Skeletal muscle satellite cell (primary cell): Measurements from ENCODE around the gene TRIM54.
A peak's percentile ranks its signal among the peaks of the same experiment; 100 is the strongest.

ENCODE experiments used
- H3K27me3 ChIP-seq: 2 replicates; pipeline ENCODE4 v1.7.0; 2013; ENCODE audit warnings: low read length; ENCODE audit not compliant: control insufficient read depth, insufficient read depth
- H3K36me3 ChIP-seq: 2 replicates; pipeline ENCODE4 v1.7.0; 2013; ENCODE audit warnings: mild to moderate bottlenecking, control low read depth, low read length; ENCODE audit not compliant: insufficient read depth
- H3K4me1 ChIP-seq: 2 replicates; pipeline ENCODE4 v1.7.0; 2013; ENCODE audit warnings: low read length; ENCODE audit not compliant: control insufficient read depth, insufficient read depth
- H3K4me2 ChIP-seq: 2 replicates; pipeline ENCODE4 v1.7.0; 2013; ENCODE audit warnings: mild to moderate bottlenecking, low read length
- H3K4me3 ChIP-seq: 2 replicates; pipeline ENCODE4 v1.7.0; 2013; ENCODE audit warnings: low read length
- H3K9ac ChIP-seq: 2 replicates; pipeline ENCODE4 v1.7.0; 2013; ENCODE audit warnings: mild to moderate bottlenecking, low read depth, low read length, moderate library complexity
- H3K9me3 ChIP-seq: replicated peaks from 2 replicates; pipeline ENCODE4 v1.7.0; 2013; ENCODE audit warnings: mild to moderate bottlenecking, control low read depth, low read length

Gene TRIM54

DNA sequence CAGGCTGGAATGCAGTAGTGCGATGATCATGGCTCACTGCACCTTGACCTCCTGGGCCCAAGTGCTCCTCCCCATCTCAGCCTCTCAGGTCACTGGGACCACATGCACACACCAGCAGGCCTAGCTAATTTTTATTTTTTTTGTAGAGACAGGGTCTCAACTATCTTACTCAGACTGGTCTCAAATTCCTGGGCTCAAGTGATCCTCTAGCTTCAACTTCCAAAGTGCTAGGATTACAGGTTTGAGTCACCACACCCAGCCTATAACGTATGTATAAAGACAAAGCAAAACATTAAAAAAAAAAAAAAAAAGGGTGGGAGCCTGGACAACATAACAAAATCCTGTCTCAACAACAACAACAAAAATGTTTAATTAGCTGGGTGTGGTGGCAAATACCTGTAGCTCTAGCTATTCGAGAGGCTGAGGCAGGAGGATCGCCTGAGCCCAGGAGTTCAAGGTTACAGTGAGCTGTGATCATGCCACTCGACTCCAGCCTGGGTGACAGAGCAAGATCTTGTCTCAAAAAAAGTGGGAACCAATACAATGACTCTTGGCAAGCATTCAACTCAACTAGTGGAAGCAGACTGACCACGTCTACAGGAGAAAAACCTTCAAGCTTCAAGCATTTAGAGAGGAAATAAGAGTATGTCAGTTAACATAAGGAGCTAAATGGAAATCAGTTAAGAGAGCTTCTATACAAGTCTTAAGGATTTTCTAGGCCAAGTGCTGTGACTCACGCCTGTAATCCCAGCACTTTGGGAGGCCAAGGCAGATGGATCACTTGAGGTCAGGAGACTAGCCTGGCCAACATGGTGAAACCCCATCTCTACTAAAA is 71.8 kb downstream of the TRIM54 start:
- Histone ChIP-seq H3K27me3 (no peaks in the 10 kb centered on the region), H3K9me3 (no peaks in the 10 kb centered on the region), H3K9ac (peak overlapping the region; percentile 44), H3K4me3 (peak overlapping the region; percentile 20), H3K36me3 (no peaks in the 10 kb centered on the region), H3K4me2 (peak overlapping the region; percentile 72), H3K4me1 (peaks cover 32% of the 10 kb centered on the region)

DNA sequence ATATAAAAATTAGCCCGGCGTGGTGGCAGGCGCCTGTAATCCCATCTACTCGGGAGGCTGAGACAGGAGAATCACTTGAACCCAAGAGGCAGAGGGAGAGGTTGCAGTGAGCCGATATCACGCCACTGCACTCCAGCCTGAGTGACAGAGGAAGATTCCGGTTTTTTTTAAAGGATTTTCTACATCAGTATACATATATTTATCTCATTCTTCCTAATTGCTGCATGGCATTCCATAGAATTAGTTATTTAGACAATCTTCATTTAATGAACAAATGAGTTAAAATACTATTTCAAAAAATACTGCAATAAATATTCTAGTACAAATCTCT is 72.3 kb downstream of the TRIM54 start:
- peaks cover 32% of the 10 kb centered on the region for H3K4me1 ChIP-seq

DNA sequence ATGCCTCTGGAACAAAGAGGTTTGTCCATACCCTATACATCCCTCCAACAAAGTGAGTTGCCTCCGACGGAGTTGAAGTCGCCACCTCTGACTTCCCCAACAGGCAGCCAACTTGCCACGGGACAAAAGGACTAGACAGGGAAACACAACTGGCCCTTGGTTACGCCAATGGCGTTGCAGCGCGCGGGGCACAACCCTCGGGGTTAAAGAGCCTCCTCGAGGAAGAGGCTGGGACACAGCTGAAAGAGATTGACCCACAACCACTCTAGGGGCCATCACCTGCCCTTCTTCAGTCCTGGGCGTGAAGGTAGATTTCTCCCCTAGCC is 73.8 kb downstream of the TRIM54 start:
- no peaks in the 10 kb centered on the region for H3K27me3 ChIP-seq
- peak overlapping the region; percentile 88 for H3K4me3 ChIP-seq
- H3K4me1 ChIP-seq = peaks cover 32% of the 10 kb centered on the region
- H3K9ac ChIP-seq = peak overlapping the region; percentile 93
- peak overlapping the region; percentile 85 for H3K4me2 ChIP-seq
- H3K36me3 ChIP-seq = no peaks in the 10 kb centered on the region
- no peaks in the 10 kb centered on the region for H3K9me3 ChIP-seq

More for the DNA sequence above, 72.3 kb downstream of the TRIM54 start:
- no peak overlapping the region for H3K4me3 ChIP-seq
- H3K9me3 ChIP-seq = no peaks in the 10 kb centered on the region
- no peaks in the 10 kb centered on the region for H3K36me3 ChIP-seq
- peak overlapping the region; percentile 44 for H3K9ac ChIP-seq
- H3K4me2 ChIP-seq = peak overlapping the region; percentile 72
- no peaks in the 10 kb centered on the region for H3K27me3 ChIP-seq

GRCh38 chr2:27356382-27357181 is 74.4 kb downstream of the TRIM54 start, which contains the start of gene GTF3C2:
GTF3C2 (minus strand) TSS chr2:27356764; CDS start chr2:27343554, 13,210 bp downstream.
- H3K9me3 ChIP-seq = no peaks in the 10 kb centered on the region
- H3K4me3 ChIP-seq = peak within 1 kb of the TSS; percentile 88
- no peaks in the 10 kb centered on the region for H3K36me3 ChIP-seq
- H3K4me1 ChIP-seq = peaks cover 32% of the 10 kb centered on the region
- peak within 1 kb of the TSS; percentile 85 for H3K4me2 ChIP-seq
- H3K9ac ChIP-seq = peak within 1 kb of the TSS; percentile 93
- no peaks in the 10 kb centered on the region for H3K27me3 ChIP-seq
